GM12873 (cell line): ENCODE results near the gene LRRK1.

Experiments used
- TF ChIP-seq, protein P1 (sequence below): IDR thresholded peaks from 2 replicates; pipeline ENCODE4 v1.5.1; 2012; ENCODE audit warnings: low read depth, mild to moderate bottlenecking, moderate library complexity, low read length, control low read depth; ENCODE audit not compliant: insufficient read depth; ENCODE audit errors: missing control alignments

Gene LRRK1

DNA sequence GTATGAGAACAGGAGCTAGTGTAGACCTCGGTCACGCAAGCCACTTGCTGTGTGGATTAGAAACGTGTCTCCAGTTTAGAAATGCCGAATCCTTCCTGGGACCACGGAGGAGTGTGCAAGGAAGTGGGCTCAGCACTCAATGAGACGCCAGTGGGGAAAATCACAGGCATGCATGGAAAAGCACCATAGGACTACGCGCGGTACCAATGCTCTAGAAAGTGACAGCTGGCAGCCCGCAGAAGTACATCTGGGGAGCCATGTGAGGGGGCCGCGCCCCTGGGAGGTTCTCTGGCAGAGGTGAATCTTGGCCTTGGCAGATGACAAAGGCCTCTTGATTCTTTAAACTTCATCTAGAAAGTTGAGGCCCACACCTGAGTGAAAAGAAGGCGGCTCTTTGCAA is 99.3 kb downstream of the LRRK1 start:
- TF ChIP-seq, protein P1, sequence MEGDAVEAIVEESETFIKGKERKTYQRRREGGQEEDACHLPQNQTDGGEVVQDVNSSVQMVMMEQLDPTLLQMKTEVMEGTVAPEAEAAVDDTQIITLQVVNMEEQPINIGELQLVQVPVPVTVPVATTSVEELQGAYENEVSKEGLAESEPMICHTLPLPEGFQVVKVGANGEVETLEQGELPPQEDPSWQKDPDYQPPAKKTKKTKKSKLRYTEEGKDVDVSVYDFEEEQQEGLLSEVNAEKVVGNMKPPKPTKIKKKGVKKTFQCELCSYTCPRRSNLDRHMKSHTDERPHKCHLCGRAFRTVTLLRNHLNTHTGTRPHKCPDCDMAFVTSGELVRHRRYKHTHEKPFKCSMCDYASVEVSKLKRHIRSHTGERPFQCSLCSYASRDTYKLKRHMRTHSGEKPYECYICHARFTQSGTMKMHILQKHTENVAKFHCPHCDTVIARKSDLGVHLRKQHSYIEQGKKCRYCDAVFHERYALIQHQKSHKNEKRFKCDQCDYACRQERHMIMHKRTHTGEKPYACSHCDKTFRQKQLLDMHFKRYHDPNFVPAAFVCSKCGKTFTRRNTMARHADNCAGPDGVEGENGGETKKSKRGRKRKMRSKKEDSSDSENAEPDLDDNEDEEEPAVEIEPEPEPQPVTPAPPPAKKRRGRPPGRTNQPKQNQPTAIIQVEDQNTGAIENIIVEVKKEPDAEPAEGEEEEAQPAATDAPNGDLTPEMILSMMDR: no peak

DNA sequence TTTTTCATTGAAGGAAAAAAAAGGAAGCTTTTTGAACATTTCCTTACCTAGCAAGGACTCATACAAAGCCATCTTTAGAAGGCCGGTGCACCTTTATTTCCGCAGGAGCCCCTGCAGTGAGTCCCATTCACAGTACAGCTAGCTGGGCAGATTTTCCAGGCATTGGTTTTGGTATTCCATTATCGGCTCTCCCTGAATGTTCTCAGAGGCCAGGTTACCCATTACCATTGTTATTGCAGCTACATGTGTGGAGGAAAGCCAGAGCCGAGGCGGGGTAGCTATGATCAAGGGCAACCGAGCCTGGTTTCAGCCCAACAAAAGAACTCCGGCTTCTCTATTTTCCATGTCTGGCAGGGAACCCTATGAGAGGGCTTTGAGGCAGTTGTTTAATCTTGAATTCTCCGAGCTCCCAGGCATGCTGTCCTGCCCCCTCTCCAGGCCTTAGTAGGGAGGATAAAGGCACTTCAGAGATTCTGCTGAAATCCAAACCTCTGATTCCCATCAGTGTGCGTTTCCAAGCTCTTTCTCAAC is 100.3 kb downstream of the LRRK1 start:
- TF ChIP-seq, protein P1: no peak

DNA sequence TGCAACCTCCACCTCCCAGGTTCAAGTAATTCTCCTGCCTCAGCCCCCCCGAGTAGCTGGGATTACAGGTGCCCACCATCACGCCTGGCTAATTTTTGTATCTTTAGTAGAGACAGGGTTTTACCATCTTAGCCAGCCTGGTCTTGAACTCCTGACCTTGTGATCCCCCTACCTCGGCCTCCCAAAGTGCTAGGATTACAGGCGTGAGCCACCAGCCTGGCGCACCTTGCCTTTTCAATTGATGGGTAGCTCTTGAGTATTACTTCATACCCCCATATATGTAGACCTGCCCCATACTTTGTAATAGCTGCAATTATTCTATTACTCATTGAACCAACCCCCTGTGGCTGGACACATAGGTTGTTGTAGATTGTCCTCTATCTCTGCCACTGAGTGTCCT is 101.3 kb downstream of the LRRK1 start:
- TF ChIP-seq, protein P1: no peak

DNA sequence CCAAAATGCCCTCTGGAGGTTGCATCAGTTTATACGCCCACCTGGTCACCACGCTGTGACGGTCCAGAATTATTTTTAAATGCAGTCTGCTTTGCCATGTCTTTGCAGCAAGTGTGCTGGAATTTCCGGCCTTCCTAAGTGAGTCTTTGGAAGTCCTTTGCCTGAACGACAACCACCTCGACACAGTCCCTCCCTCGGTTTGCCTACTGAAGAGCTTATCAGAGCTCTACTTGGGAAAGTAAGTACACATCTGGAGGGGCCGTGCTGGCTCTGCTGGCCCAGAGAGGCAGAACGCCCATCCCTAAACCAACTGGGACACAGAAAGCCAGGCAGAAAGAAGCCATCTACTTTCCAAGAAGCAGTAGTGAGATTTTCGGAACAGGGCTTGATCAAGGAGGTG is 101.8 kb downstream of the LRRK1 start:
- TF ChIP-seq, protein P1: no peak

DNA sequence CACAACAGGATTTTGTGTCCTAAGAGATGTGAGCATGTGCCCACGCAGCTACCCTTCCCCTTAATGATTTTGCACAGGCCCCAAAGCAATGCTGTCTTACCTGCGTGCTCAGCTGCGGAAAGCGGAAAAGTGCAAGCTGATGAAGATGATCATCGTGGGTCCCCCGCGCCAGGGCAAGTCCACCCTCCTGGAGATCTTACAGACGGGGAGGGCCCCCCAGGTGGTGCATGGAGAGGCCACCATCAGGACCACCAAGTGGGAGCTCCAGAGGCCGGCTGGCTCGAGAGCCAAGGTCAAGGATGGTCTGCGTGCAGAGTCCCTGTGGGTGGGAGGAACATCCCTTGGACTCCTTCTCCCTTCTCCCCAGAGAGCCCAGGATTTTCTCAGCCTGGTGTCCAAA is 103.1 kb downstream of the LRRK1 start:
- TF ChIP-seq, protein P1: no peak

DNA sequence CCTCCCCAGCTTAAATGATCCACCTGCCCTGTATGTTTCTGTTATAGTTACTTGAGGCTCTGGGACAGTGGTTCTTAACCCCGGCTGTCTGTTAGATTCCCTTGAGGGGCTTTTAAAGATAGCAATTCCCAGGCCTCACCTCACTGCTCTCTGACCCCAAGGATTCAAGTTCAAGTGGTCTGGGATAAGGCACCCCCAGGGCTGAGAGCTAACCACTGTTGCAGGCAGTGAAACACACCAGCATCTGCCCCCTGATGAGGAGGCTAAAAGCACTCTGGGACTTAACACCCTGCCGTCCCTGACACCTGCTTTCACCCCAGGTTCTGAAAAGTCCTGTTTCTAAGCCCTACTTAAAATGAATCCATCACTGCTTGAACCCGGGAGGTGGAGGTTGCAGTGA is 103.7 kb downstream of the LRRK1 start:
- TF ChIP-seq, protein P1: no peak

DNA sequence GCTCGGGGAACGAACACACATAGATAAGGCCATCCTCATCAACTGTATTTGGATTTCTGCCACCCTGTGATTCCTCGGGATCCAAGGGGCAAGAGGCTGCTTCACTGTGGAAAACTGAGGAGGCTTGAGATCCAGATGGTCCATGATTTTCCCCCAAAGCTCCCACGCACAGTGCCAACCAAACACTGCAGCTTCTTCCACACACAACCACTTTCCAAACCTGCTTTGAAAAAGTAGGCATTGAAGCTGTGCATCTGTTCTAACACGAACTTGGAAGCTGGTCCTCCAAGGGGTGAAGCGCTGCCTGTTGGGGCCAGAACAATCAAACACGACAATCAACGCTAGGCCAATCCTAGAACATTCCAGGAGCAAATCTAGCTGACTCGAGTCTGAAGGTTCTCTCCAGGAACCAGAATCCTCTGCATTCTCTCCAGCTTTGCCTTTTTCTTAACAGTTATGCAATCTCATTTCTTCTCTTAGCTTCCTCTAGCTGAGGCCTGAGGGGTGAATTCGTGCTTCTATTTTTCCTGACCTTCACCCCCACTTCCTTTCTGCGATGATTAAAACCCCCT is 104.4 kb downstream of the LRRK1 start:
- TF ChIP-seq, protein P1: no peak
